Choroid plexus epithelial cell (primary cell): ENCODE measurements around the gene DBF4B.

Experiments
- DNase-seq: peaks from one replicate; pipeline ENCODE4 v3.0.0-alpha.2; 2010; ENCODE audit warnings: low read depth
- H3K4me3 ChIP-seq: 2 replicates; pipeline ENCODE4 v1.5.1; 2011; ENCODE audit warnings: low read depth, mild to moderate bottlenecking, control low read depth, low read length, moderate library complexity
- CTCF ChIP-seq: conservative IDR thresholded peaks from 2 replicates; pipeline ENCODE4 v1.5.1; 2011; ENCODE audit warnings: low read depth, mild to moderate bottlenecking, control low read depth, inconsistent platforms, low read length, moderate library complexity

Gene DBF4B

GRCh38 chr17:44769230-44769629, 60.8 kb downstream of the DBF4B start:
- no peak overlapping the region for H3K4me3 ChIP-seq
- DNase-seq = no peak
- TF ChIP-seq CTCF = no peak

GRCh38 chr17:44769647-44770084, 61.2 kb downstream of the DBF4B start:
- TF ChIP-seq CTCF = no peak
- no peak for DNase-seq
- no peak overlapping the region for H3K4me3 ChIP-seq

- TF ChIP-seq CTCF = no peak
- H3K4me3 ChIP-seq = no peak overlapping the region
- no peak for DNase-seq
These were observed 61.9 kb downstream of the DBF4B start for GRCh38 chr17:44770166-44770925.

- no peak overlapping the region for H3K4me3 ChIP-seq
- no peak for DNase-seq
- TF ChIP-seq CTCF = no peak
These were observed 64.0 kb downstream of the DBF4B start for GRCh38 chr17:44772308-44773045.

GRCh38 chr17:44773140-44773539, 64.7 kb downstream of the DBF4B start:
- H3K4me3 ChIP-seq = no peak overlapping the region

More at GRCh38 chr17:44773140-44773539, 64.7 kb downstream of the DBF4B start:
- DNase-seq = no peak
- no peak for TF ChIP-seq CTCF
